Stimulated activated CD4-positive, alpha-beta T cell treated with anti-CD3 and anti-CD28 coated beads, Interleukin-12 subunit alpha, Interleukin-12 subunit beta, amount 100 ng/mL, for 4 hours (primary cell): ENCODE results near the gene LTBR.
"Not testable (repeated sequence)": the region's sequence is repeated elsewhere in the genome, so short reads cannot be mapped to it uniquely, and the experiment has no call there.

ENCODE experiments used
- DNase-seq: peaks from one replicate; pipeline ENCODE4 v3.0.0-alpha.2; 2020

LTBR gene

GRCh38 chr12:6426882-6427671 is 43.1 kb downstream of the LTBR start:
- peak; percentile 86 for DNase-seq

GRCh38 chr12:6427796-6428195 is 43.8 kb downstream of the LTBR start:
- not testable (repeated sequence) for DNase-seq

- no peak for DNase-seq
Observed at GRCh38 chr12:6428326-6428725, 44.4 kb downstream of the LTBR start.

GRCh38 chr12:6430124-6430989 is 46.4 kb downstream of the LTBR start:
- DNase-seq: peak; percentile 56

- DNase-seq: no peak
Observed at GRCh38 chr12:6432991-6433390, 49.0 kb downstream of the LTBR start.

- DNase-seq: no peak
Observed at GRCh38 chr12:6434205-6435140, 50.5 kb downstream of the LTBR start.

GRCh38 chr12:6435961-6436715 is 52.2 kb downstream of the LTBR start:
- no peak for DNase-seq

GRCh38 chr12:6437586-6437985 is 53.6 kb downstream of the LTBR start:
- DNase-seq: no peak

GRCh38 chr12:6438345-6438744 is 54.4 kb downstream of the LTBR start:
- no peak for DNase-seq

GRCh38 chr12:6440391-6440790 is 56.4 kb downstream of the LTBR start:
- no peak for DNase-seq
